KOPT-K1 (cell line): ENCODE measurements around the gene TEX264.

Experiments used
- H3K27ac ChIP-seq: fragments of 200-600 bp; sonication (generic); 2 replicates; pipeline ENCODE4 v1.5.1; 2016; ENCODE audit warnings: antibody characterized with exemption, mild to moderate bottlenecking, low read depth, low read length; ENCODE audit not compliant: poor library complexity, severe bottlenecking
- H3K36me3 ChIP-seq: fragments of 200-600 bp; sonication (generic); 2 replicates; pipeline ENCODE4 v1.5.1; 2017; ENCODE audit warnings: antibody characterized with exemption, mild to moderate bottlenecking, low read length, moderate library complexity; ENCODE audit not compliant: insufficient read depth
- H3K9me3 ChIP-seq: fragments of 200-600 bp; sonication (generic); 2 replicates; pipeline ENCODE4 v1.5.1; 2017; ENCODE audit warnings: antibody characterized with exemption, low read length, mild to moderate bottlenecking; ENCODE audit not compliant: insufficient read depth, poor library complexity, severe bottlenecking

TEX264 gene

GRCh38 chr3:51712038-51712420 lies 41.0 kb downstream of the TEX264 start:
- no peak overlapping the region for H3K27ac ChIP-seq
- H3K36me3 ChIP-seq, result no peaks in the 10 kb centered on the region
- no peaks in the 10 kb centered on the region for H3K9me3 ChIP-seq

- Histone ChIP-seq H3K27ac (no peak overlapping the region), H3K36me3 (no peaks in the 10 kb centered on the region), H3K9me3 (no peaks in the 10 kb centered on the region)
Measured at GRCh38 chr3:51712511-51712931, 41.5 kb downstream of the TEX264 start.

- Histone ChIP-seq H3K27ac (no peak overlapping the region), H3K36me3 (no peaks in the 10 kb centered on the region), H3K9me3 (no peaks in the 10 kb centered on the region)
Measured at GRCh38 chr3:51712963-51713362, 41.9 kb downstream of the TEX264 start.

- Histone ChIP-seq H3K36me3 (no peaks in the 10 kb centered on the region), H3K27ac (no peak overlapping the region), H3K9me3 (no peaks in the 10 kb centered on the region)
Measured at GRCh38 chr3:51715231-51715976, 44.4 kb downstream of the TEX264 start.

- Histone ChIP-seq H3K9me3 (no peaks in the 10 kb centered on the region), H3K27ac (no peak overlapping the region), H3K36me3 (no peaks in the 10 kb centered on the region)
Measured at GRCh38 chr3:51715977-51716294, 44.9 kb downstream of the TEX264 start.

- no peaks in the 10 kb centered on the region for H3K9me3 ChIP-seq
- no peaks in the 10 kb centered on the region for H3K36me3 ChIP-seq
- no peak overlapping the region for H3K27ac ChIP-seq
Measured at GRCh38 chr3:51716805-51717204, 45.8 kb downstream of the TEX264 start.

- Histone ChIP-seq H3K9me3 (no peaks in the 10 kb centered on the region), H3K36me3 (no peaks in the 10 kb centered on the region), H3K27ac (no peak overlapping the region)
Measured at GRCh38 chr3:51717446-51717845, 46.4 kb downstream of the TEX264 start.

- H3K9me3 ChIP-seq, result no peaks in the 10 kb centered on the region
- no peak overlapping the region for H3K27ac ChIP-seq
- H3K36me3 ChIP-seq, result no peaks in the 10 kb centered on the region
Measured at GRCh38 chr3:51717947-51718346, 46.9 kb downstream of the TEX264 start.

GRCh38 chr3:51718547-51719409 lies 47.7 kb downstream of the TEX264 start:
- Histone ChIP-seq H3K36me3 (no peaks in the 10 kb centered on the region), H3K27ac (no peak overlapping the region), H3K9me3 (no peaks in the 10 kb centered on the region)

GRCh38 chr3:51719410-51720025 lies 48.5 kb downstream of the TEX264 start:
- H3K9me3 ChIP-seq, result no peaks in the 10 kb centered on the region
- H3K36me3 ChIP-seq, result no peaks in the 10 kb centered on the region
- no peak overlapping the region for H3K27ac ChIP-seq

- no peak overlapping the region for H3K27ac ChIP-seq
- H3K9me3 ChIP-seq, result no peaks in the 10 kb centered on the region
Measured at GRCh38 chr3:51720292-51721061, 49.4 kb downstream of the TEX264 start.

GRCh38 chr3:51721062-51721745 lies 50.2 kb downstream of the TEX264 start:
- no peaks in the 10 kb centered on the region for H3K9me3 ChIP-seq
- H3K27ac ChIP-seq, result peak overlapping the region; percentile 16
- no peaks in the 10 kb centered on the region for H3K36me3 ChIP-seq

More at GRCh38 chr3:51720292-51721061, 49.4 kb downstream of the TEX264 start:
- H3K36me3 ChIP-seq, result no peaks in the 10 kb centered on the region

GRCh38 chr3:51722362-51722761 lies 51.3 kb downstream of the TEX264 start:
- H3K9me3 ChIP-seq, result no peaks in the 10 kb centered on the region

GRCh38 chr3:51727500-51727899 lies 56.4 kb downstream of the TEX264 start:
- Histone ChIP-seq H3K9me3 (no peaks in the 10 kb centered on the region), H3K36me3 (no peaks in the 10 kb centered on the region), H3K27ac (no peak overlapping the region)

More at GRCh38 chr3:51722362-51722761, 51.3 kb downstream of the TEX264 start:
- no peaks in the 10 kb centered on the region for H3K36me3 ChIP-seq
- H3K27ac ChIP-seq, result no peak overlapping the region
